GM06990 (cell line): ENCODE measurements around the gene OR6K2.

Source experiments
- DNase-seq: peaks from one replicate; pipeline ENCODE4 v3.0.0-alpha.2; 2011; ENCODE audit not compliant: insufficient read length; ENCODE audit errors: extremely low read depth
- H3K27me3 ChIP-seq: replicated peaks from 2 replicates; pipeline ENCODE4 v1.6.0; 2011; ENCODE audit warnings: low read length; ENCODE audit not compliant: control insufficient read depth, insufficient read depth
- H3K36me3 ChIP-seq: 2 replicates; pipeline ENCODE4 v1.5.1; 2011; ENCODE audit warnings: low read length; ENCODE audit not compliant: control insufficient read depth, insufficient read depth
- H3K4me3 ChIP-seq: replicated peaks from 2 replicates; pipeline ENCODE4 v1.5.1; 2011; ENCODE audit warnings: low read depth, mild to moderate bottlenecking, control low read depth, low read length
- TF ChIP-seq, protein P1 (sequence below): IDR thresholded peaks from 2 replicates; pipeline ENCODE4 v1.5.1; 2011; ENCODE audit warnings: low read length, control low read depth, mild to moderate bottlenecking, inconsistent platforms; ENCODE audit not compliant: insufficient read depth, poor library complexity, severe bottlenecking

Gene OR6K2, protein sequence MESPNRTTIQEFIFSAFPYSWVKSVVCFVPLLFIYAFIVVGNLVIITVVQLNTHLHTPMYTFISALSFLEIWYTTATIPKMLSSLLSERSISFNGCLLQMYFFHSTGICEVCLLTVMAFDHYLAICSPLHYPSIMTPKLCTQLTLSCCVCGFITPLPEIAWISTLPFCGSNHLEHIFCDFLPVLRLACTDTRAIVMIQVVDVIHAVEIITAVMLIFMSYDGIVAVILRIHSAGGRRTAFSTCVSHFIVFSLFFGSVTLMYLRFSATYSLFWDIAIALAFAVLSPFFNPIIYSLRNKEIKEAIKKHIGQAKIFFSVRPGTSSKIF

GRCh38 chr1:158700552-158700951 is at the start of gene OR6K2:
TSS of gene OR6K2 (minus strand) at chr1:158700652. CDS start at chr1:158700652, 0 bp downstream.
- no peak for DNase-seq
- H3K4me3 ChIP-seq, result no peak within 1 kb of the TSS
- H3K27me3 ChIP-seq, result no peaks in the 10 kb centered on the region
- no peaks in the 10 kb centered on the region for H3K36me3 ChIP-seq
- TF ChIP-seq, protein P1, sequence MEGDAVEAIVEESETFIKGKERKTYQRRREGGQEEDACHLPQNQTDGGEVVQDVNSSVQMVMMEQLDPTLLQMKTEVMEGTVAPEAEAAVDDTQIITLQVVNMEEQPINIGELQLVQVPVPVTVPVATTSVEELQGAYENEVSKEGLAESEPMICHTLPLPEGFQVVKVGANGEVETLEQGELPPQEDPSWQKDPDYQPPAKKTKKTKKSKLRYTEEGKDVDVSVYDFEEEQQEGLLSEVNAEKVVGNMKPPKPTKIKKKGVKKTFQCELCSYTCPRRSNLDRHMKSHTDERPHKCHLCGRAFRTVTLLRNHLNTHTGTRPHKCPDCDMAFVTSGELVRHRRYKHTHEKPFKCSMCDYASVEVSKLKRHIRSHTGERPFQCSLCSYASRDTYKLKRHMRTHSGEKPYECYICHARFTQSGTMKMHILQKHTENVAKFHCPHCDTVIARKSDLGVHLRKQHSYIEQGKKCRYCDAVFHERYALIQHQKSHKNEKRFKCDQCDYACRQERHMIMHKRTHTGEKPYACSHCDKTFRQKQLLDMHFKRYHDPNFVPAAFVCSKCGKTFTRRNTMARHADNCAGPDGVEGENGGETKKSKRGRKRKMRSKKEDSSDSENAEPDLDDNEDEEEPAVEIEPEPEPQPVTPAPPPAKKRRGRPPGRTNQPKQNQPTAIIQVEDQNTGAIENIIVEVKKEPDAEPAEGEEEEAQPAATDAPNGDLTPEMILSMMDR, result no peak

DNA sequence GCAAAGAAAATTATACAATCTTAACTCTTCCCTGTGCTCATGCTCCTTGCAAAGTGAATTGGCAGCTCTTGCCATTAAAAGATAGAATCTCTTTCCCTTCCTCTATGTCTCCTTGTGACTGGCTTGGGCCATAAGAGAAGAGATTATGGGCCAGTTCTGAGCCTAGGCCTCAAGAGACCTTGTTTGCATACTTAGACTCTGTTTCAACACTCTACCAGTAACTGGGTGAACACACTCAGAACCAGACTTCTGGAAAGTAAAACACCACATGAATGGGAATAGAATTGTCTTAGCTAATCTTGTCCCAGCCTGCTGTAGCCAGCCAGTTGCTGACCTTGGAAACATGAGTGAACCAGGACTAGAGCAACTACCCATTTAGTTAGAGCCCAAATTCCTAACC is 35.4 kb upstream of the OR6K2 start:
- DNase-seq, result no peak
- Histone ChIP-seq H3K4me3 (no peak overlapping the region), H3K36me3 (no peaks in the 10 kb centered on the region), H3K27me3 (no peaks in the 10 kb centered on the region)
- TF ChIP-seq, protein P1, result no peak

DNA sequence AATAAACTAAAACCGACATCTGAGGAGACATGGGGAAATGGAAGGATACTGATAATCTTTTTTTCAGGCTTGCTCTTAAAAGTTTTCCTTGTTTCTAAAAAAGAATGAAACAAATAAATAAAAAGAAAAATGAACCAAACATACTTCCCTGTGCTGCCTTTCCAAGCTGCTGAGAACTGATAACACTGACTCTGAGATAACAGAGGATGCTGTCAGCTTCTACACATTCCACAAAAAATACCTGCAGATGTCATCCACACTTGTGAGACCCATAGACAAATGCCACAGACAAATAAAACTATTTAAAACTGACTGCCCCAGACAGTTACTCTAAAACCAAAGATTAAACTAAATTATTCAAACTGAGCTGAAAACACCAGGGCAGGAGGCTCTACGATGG is 32.1 kb upstream of the OR6K2 start:
- DNase-seq, result no peak
- Histone ChIP-seq H3K27me3 (no peaks in the 10 kb centered on the region), H3K36me3 (no peaks in the 10 kb centered on the region), H3K4me3 (no peak overlapping the region)
- TF ChIP-seq, protein P1, result no peak

DNA sequence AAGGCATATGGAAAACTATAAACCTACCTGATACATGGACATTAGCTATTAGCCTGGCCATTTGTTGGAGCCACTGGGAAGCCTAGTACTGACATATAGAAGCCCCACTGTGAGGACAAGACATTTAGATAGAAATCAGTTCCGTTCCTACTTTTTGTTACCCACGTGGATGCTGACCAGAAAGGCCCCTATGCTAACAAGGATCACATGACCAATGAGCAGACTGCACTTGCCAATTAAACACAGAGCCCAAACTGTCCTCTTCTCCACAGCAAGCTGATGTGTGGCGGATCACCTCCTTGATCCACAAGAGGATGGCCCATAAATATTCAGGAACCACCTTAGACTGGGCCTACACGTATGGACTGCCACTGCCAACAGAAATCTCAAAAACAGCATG is 31.3 kb upstream of the OR6K2 start:
- Histone ChIP-seq H3K36me3 (no peaks in the 10 kb centered on the region), H3K4me3 (no peak overlapping the region), H3K27me3 (no peaks in the 10 kb centered on the region)
- TF ChIP-seq, protein P1, result no peak
- DNase-seq, result no peak

- H3K27me3 ChIP-seq, result no peaks in the 10 kb centered on the region
- no peaks in the 10 kb centered on the region for H3K36me3 ChIP-seq
- DNase-seq, result no peak
- TF ChIP-seq, protein P1, result no peak
- no peak overlapping the region for H3K4me3 ChIP-seq
Measured at GRCh38 chr1:158730453-158730852, 30.0 kb upstream of the OR6K2 start.
